ENCODE data around the gene EPHA2.
"Not testable (repeated sequence)": the region's sequence is repeated elsewhere in the genome, so short reads cannot be mapped to it uniquely, and the experiment has no call there.

Gene EPHA2

GRCh38 chr1:16198444-16199156, 42.7 kb upstream of the EPHA2 start:
- no peak overlapping the region for H4K8ac ChIP-seq (ENCODE audit: low read depth, low read length)
- H3K23ac ChIP-seq (ENCODE audit: low read length), result no peak overlapping the region
- H3K36me3 ChIP-seq (ENCODE audit: control insufficient read depth in 1 of 2, insufficient read depth in 2 of 2, low read length in 2 of 2), result peaks cover 26 to 32% of the 10 kb centered on the region in 2 experiments
- H3K27ac ChIP-seq (ENCODE audit: low read depth, low read length), result no peak overlapping the region
- H3K79me1 ChIP-seq (ENCODE audit: low read length), result no peaks in the 10 kb centered on the region
- H2AFZ ChIP-seq (ENCODE audit: insufficient read depth, low read length, poor library complexity), result no peak overlapping the region
- no peak overlapping the region for H2AK5ac ChIP-seq (ENCODE audit: low read length)
- no peaks in the 10 kb centered on the region for H3K27me3 ChIP-seq (ENCODE audit: insufficient read depth, low read length)
- H2BK12ac ChIP-seq (ENCODE audit: low read length), result no peak overlapping the region
- no peak overlapping the region for H3K18ac ChIP-seq (ENCODE audit: low read length)
- no peaks in the 10 kb centered on the region for H3K4me1 ChIP-seq (ENCODE audit: control insufficient read depth in 1 of 2, insufficient read depth in 2 of 2, low read length in 2 of 2)
- H3K79me2 ChIP-seq (ENCODE audit: control insufficient read depth, insufficient read depth, low read length, poor library complexity), result no peaks in the 10 kb centered on the region
- no peak overlapping the region for H3K4me3 ChIP-seq (ENCODE audit: low read depth, low read length)
- H4K12ac ChIP-seq (ENCODE audit: low read depth, low read length), result no peak overlapping the region
- H3K4ac ChIP-seq (ENCODE audit: low read depth, low read length), result no peak overlapping the region
- no peak overlapping the region for H3K9ac ChIP-seq (ENCODE audit: low read length)
- H2BK5ac ChIP-seq (ENCODE audit: low read depth, low read length, poor library complexity), result no peak overlapping the region
- DNase-seq, result no peak
- H4K91ac ChIP-seq (ENCODE audit: low read depth, low read length), result no peak overlapping the region
- H3K9me3 ChIP-seq (ENCODE audit: insufficient read depth, low read depth, low read length), result no peaks in the 10 kb centered on the region
- no CpG with 5 or more reads among the region's 8 CpGs for WGBS (ENCODE audit: extremely low coverage, insufficient coverage, insufficient read length)
- no peak overlapping the region for H2BK120ac ChIP-seq (ENCODE audit: insufficient read depth, low read length, poor library complexity)
- H3K14ac ChIP-seq (ENCODE audit: low read length), result no peak overlapping the region
- H3K4me2 ChIP-seq (ENCODE audit: low read length), result no peak overlapping the region

GRCh38 chr1:16196874-16197273, 41.0 kb upstream of the EPHA2 start:
- Histone ChIP-seq H3K14ac (ENCODE audit: low read length) (no peak overlapping the region), H3K18ac (ENCODE audit: low read length) (no peak overlapping the region), H3K36me3 (ENCODE audit: control insufficient read depth in 1 of 2, insufficient read depth in 2 of 2, low read length in 2 of 2) (peaks cover 18 to 20% of the 10 kb centered on the region in 2 experiments), H3K4ac (ENCODE audit: low read depth, low read length) (no peak overlapping the region), H3K4me2 (ENCODE audit: low read length) (no peak overlapping the region), H2BK5ac (ENCODE audit: low read depth, low read length, poor library complexity) (no peak overlapping the region), H3K4me1 (ENCODE audit: control insufficient read depth in 1 of 2, insufficient read depth in 2 of 2, low read length in 2 of 2) (no peaks in the 10 kb centered on the region), H3K79me2 (ENCODE audit: control insufficient read depth, insufficient read depth, low read length, poor library complexity) (no peaks in the 10 kb centered on the region), H2BK120ac (ENCODE audit: insufficient read depth, low read length, poor library complexity) (no peak overlapping the region), H4K91ac (ENCODE audit: low read depth, low read length) (no peak overlapping the region), H3K9ac (ENCODE audit: low read length) (no peak overlapping the region), H3K79me1 (ENCODE audit: low read length) (no peaks in the 10 kb centered on the region), H3K27ac (ENCODE audit: low read depth, low read length) (no peak overlapping the region), H2AFZ (ENCODE audit: insufficient read depth, low read length, poor library complexity) (no peak overlapping the region), H3K4me3 (ENCODE audit: low read depth, low read length) (no peak overlapping the region), H2AK5ac (ENCODE audit: low read length) (no peak overlapping the region), H3K9me3 (ENCODE audit: insufficient read depth, low read depth, low read length) (no peaks in the 10 kb centered on the region), H3K23ac (ENCODE audit: low read length) (no peak overlapping the region), H4K12ac (ENCODE audit: low read depth, low read length) (no peak overlapping the region), H4K8ac (ENCODE audit: low read depth, low read length) (no peak overlapping the region), H2BK12ac (ENCODE audit: low read length) (no peak overlapping the region), H3K27me3 (ENCODE audit: insufficient read depth, low read length) (no peaks in the 10 kb centered on the region)
- no peak for DNase-seq
- no CpG with 5 or more reads among the region's 3 CpGs for WGBS (ENCODE audit: extremely low coverage, insufficient coverage, insufficient read length)

GRCh38 chr1:16196139-16196538, 40.3 kb upstream of the EPHA2 start:
- H2AFZ ChIP-seq (ENCODE audit: insufficient read depth, low read length, poor library complexity); H3K79me1 ChIP-seq (ENCODE audit: low read length); H3K79me2 ChIP-seq (ENCODE audit: control insufficient read depth, insufficient read depth, low read length, poor library complexity); H2BK5ac ChIP-seq (ENCODE audit: low read depth, low read length, poor library complexity); H4K8ac ChIP-seq (ENCODE audit: low read depth, low read length); H4K12ac ChIP-seq (ENCODE audit: low read depth, low read length); H3K18ac ChIP-seq (ENCODE audit: low read length); H3K27ac ChIP-seq (ENCODE audit: low read depth, low read length); H3K4me3 ChIP-seq (ENCODE audit: low read depth, low read length); H4K91ac ChIP-seq (ENCODE audit: low read depth, low read length); H3K4me2 ChIP-seq (ENCODE audit: low read length); H2BK12ac ChIP-seq (ENCODE audit: low read length); H3K27me3 ChIP-seq (ENCODE audit: insufficient read depth, low read length); H3K23ac ChIP-seq (ENCODE audit: low read length); H3K9ac ChIP-seq (ENCODE audit: low read length); H3K4ac ChIP-seq (ENCODE audit: low read depth, low read length); H3K14ac ChIP-seq (ENCODE audit: low read length); H3K9me3 ChIP-seq (ENCODE audit: insufficient read depth, low read depth, low read length); H2AK5ac ChIP-seq (ENCODE audit: low read length); H2BK120ac ChIP-seq (ENCODE audit: insufficient read depth, low read length, poor library complexity); H3K4me1 ChIP-seq (ENCODE audit: control insufficient read depth in 1 of 2, insufficient read depth in 2 of 2, low read length in 2 of 2); DNase-seq: not testable (repeated sequence)
- H3K36me3 ChIP-seq (ENCODE audit: control insufficient read depth in 1 of 2, insufficient read depth in 2 of 2, low read length in 2 of 2), result peaks cover 14% of the 10 kb centered on the region in 2 experiments
- WGBS (ENCODE audit: extremely low coverage, insufficient coverage, insufficient read length), result no CpG with 5 or more reads among the region's 4 CpGs

GRCh38 chr1:16195518-16195905, 39.6 kb upstream of the EPHA2 start:
- Histone ChIP-seq H3K9ac (ENCODE audit: low read length) (no peak overlapping the region), H3K36me3 (ENCODE audit: control insufficient read depth in 1 of 2, insufficient read depth in 2 of 2, low read length in 2 of 2) (peaks cover 13 to 14% of the 10 kb centered on the region in 2 experiments), H3K4me2 (ENCODE audit: low read length) (no peak overlapping the region), H2BK5ac (ENCODE audit: low read depth, low read length, poor library complexity) (no peak overlapping the region), H2BK12ac (ENCODE audit: low read length) (no peak overlapping the region), H3K4ac (ENCODE audit: low read depth, low read length) (no peak overlapping the region), H3K4me1 (ENCODE audit: control insufficient read depth in 1 of 2, insufficient read depth in 2 of 2, low read length in 2 of 2) (no peaks in the 10 kb centered on the region), H3K14ac (ENCODE audit: low read length) (no peak overlapping the region), H3K23ac (ENCODE audit: low read length) (no peak overlapping the region), H4K8ac (ENCODE audit: low read depth, low read length) (no peak overlapping the region), H3K27ac (ENCODE audit: low read depth, low read length) (no peak overlapping the region), H2BK120ac (ENCODE audit: insufficient read depth, low read length, poor library complexity) (no peak overlapping the region), H3K27me3 (ENCODE audit: insufficient read depth, low read length) (no peaks in the 10 kb centered on the region), H2AFZ (ENCODE audit: insufficient read depth, low read length, poor library complexity) (no peak overlapping the region), H4K12ac (ENCODE audit: low read depth, low read length) (no peak overlapping the region), H2AK5ac (ENCODE audit: low read length) (no peak overlapping the region), H3K9me3 (ENCODE audit: insufficient read depth, low read depth, low read length) (no peaks in the 10 kb centered on the region), H3K79me1 (ENCODE audit: low read length) (no peaks in the 10 kb centered on the region), H3K79me2 (ENCODE audit: control insufficient read depth, insufficient read depth, low read length, poor library complexity) (no peaks in the 10 kb centered on the region), H4K91ac (ENCODE audit: low read depth, low read length) (no peak overlapping the region), H3K4me3 (ENCODE audit: low read depth, low read length) (no peak overlapping the region), H3K18ac (ENCODE audit: low read length) (no peak overlapping the region)
- no peak for DNase-seq
- WGBS (ENCODE audit: extremely low coverage, insufficient coverage, insufficient read length), result no CpG with 5 or more reads among the region's 7 CpGs

Measured in trophoblast cell (in vitro differentiated cells and primary cell).